HG03108 (cell line): Measurements from ENCODE around the gene LOXL1.
"Not testable (repeated sequence)": the region's sequence is repeated elsewhere in the genome, so short reads cannot be mapped to it uniquely, and the experiment has no call there.

Experiments
- ATAC-seq: cut with Tn5 transposase; IDR thresholded peaks from one replicate; pipeline ENCODE4 v1.9.1; 2021; ENCODE audit warnings: moderate library complexity; ENCODE audit not compliant: unreplicated experiment

Gene LOXL1

DNA sequence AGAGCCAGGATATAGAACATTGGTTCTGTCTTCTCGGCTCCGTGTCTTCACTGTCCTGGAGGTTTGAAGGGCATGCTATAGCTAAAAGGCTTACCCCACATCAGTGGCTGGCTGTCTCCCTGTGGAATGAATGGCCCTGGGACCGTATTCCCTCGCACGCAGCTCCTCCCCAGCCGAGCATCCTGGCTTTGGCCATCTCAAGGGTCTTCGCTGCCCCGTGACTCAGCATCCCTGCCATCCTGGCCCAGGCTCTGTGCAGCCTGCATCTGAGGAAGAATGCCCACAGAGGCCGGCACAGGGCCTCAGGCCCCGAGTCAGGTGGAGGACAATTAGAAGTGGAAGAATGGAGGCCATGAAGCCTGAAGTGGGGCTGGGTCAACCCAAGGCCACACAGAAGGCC is 11.0 kb downstream of the LOXL1 start:
- no peak for ATAC-seq

- no peak for ATAC-seq
Measured at GRCh38 chr15:73937726-73938125, 11.5 kb downstream of the LOXL1 start.

GRCh38 chr15:73938516-73938915 is 12.3 kb downstream of the LOXL1 start:
- not testable (repeated sequence) for ATAC-seq

DNA sequence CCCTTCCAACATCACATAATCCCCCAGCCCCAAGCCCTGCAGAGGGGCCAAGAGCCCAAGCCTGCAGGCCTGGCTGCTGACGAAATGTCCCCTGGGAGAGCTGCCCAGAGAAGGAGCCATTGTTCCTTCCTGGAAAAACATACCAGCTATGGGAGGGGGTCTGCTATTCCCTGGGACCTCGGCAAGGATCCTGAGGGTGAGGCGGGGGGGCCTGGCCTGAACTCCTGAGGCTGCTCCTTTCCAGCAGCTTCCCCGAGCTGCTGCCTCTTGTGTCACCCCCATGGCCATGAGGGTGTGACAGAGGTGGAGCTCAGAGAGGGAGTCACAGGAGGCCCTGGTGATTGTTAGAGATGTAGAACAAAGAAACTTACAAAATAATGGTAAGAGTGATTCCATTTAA is 12.9 kb downstream of the LOXL1 start:
- ATAC-seq = no peak

GRCh38 chr15:73940061-73940981 is 14.1 kb downstream of the LOXL1 start:
- ATAC-seq = no peak

DNA sequence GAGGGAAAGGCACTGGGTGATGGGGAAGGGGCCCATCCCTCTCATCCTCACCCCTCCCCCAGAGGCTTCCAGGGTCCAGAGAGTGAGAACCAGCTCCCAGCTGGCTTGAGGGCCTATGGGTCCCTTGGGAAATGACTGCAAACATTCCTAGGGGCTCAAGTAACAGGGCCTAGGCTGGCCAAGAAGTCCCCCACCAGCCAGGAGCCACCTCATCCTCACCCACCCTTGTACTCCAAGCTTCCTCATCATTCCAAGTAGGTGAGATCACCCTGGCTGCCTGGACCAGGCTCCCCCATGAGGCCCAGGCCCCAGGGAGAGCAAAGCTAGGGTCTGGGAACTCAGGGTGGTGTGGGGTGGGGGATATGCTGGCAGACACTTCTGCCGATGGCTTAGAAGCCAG is 14.8 kb downstream of the LOXL1 start:
- no peak for ATAC-seq

DNA sequence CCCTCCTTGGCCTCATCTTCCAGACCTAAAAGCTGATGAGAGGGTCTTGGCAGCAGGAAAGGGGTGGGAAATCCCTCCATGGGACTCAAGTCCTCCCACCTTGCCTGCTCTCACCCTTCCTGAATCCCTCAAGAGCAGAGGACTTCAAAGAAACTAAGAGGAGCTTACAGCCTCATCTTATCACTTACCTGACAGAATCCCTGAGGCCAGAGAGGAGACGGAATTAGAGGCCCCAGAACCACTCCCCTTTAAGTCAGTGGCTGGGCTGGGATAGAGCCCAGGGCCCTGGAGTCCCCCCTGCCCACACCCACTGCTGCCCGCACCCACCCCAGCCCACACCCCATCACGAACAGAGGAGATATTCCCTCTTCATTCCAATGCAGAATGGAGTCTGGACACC is 15.2 kb downstream of the LOXL1 start:
- no peak for ATAC-seq

- no peak for ATAC-seq
Measured at GRCh38 chr15:73941871-73942635, 15.8 kb downstream of the LOXL1 start.

DNA sequence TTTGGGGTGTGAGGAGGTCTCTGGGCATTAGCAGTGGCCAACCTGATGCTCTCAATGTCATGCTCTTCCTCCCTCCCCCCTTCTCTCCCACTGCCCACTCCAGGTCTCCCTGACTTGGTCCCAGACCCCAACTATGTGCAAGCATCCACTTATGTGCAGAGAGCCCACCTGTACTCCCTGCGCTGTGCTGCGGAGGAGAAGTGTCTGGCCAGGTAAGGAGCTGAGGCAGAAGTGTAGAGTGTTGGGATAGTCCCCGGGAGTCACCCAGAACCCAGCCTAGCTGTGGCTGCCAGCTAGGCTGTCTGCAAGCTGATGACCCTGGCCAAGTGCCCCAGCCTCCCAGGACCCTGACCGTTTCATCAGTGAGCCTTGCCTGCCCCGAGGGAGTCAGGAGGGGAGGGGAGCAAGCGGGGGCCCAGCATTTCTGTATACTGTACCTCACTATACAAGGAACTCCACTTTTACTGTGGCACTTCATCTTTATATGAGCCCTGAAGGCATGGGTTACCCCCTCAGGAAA is 16.5 kb downstream of the LOXL1 start:
- ATAC-seq = no peak

GRCh38 chr15:73944161-73945129 is 18.2 kb downstream of the LOXL1 start:
- no peak for ATAC-seq

DNA sequence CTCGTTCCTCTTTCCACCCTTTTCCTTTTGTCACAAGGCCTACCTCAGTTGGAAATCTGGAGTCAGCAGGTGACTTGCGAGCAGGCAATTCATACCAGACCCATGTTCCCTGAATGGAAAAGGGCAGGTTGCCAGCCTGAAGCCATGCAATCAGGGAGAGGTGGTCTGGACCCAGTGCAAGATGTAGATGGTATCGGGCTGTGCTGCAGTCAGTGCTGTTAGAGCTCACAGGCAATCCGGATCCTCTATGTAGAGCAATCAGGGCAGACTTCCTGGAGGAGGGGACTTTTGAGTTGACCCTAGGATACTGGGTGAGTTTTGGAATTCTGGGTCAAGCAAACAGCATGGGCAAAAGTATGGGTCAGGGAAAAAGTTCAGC is 18.9 kb downstream of the LOXL1 start:
- ATAC-seq = no peak

DNA sequence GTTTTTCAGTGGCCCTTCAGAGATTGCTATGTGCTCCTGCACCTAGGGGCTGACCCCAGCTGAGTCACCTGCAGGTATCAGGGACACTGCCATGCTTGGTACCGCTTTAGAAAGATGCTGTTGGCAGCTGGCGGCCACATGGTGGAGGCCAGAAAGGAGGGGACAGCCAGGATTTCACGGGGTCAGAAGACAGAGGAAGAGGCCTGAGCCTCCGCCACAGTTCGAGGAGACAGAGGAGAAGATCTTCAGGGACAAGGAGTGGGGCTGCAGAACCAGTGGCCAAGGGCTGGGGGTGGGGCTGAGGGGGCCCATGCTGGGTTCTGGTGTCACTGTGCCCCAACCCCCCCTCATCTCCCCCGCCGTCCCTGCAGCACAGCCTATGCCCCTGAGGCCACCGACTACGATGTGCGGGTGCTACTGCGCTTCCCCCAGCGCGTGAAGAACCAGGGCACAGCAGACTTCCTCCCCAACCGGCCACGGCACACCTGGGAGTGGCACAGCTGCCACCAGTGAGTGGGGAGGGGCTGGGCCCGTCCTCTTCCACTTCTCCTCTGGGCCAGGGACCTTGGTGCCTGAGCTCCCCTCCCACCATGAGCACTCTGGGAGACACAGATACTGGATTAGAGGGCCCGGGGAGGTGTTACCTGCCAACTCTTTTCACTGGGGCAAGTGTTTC is 19.9 kb downstream of the LOXL1 start:
- no peak for ATAC-seq

DNA sequence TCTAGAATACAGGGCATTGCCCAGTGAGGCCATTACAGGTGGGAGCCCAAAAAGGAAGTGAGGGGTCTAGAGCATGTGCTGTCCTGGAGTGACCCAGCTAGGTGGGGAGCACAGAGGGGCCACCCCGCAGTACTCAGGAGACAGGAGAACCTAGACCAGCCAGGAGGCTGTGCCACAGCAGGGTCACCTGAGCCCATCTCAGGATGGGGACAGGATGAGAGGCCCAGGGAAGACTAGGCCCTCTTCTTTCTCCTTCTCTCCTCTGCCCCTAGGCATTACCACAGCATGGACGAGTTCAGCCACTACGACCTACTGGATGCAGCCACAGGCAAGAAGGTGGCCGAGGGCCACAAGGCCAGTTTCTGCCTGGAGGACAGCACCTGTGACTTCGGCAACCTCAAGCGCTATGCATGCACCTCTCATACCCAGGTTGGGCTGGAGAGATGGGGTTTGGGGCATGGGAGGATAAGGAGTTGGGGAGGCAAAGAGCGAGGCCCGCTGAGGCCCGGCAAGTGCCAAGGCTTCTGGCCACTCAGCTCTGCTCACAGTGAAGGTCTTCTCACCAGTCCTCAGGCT is 20.6 kb downstream of the LOXL1 start:
- ATAC-seq = no peak

DNA sequence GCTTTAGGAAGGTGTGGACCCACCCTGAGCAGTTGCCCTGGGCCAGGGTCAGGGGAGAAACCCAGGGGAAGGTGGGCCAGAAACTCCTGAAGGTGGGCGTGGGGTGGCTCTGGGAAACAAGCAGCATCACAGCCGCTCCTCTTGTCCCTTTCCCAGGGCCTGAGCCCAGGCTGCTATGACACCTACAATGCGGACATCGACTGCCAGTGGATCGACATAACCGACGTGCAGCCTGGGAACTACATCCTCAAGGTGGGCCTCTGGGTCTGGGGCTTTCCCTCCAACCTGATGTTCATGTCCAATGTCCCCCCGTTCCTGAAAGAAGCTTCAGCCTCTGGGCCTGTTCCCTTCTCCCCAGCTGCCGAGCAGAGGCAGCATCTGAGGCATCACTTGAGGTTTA is 21.4 kb downstream of the LOXL1 start:
- no peak for ATAC-seq

GRCh38 chr15:73948396-73948795 is 22.1 kb downstream of the LOXL1 start:
- ATAC-seq = no peak

GRCh38 chr15:73948982-73949381 is 22.7 kb downstream of the LOXL1 start:
- ATAC-seq = no peak

DNA sequence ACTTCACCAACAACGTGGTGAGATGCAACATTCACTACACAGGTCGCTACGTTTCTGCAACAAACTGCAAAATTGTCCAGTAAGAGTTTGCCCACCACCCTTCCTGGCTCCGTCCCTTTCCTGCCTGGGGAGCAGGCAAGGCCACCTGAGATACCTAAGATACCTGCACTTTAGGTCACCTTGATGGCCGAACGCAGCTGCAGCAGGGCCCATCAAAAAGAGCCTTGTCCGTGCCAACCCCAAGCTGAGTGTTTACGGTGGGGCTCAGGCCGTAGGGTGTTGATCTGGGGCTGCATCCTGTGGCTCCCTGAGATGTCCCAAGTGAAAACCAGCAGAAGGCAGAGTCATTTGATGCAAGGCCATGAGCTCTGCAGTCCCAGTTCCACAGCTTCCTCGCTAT is 23.2 kb downstream of the LOXL1 start:
- ATAC-seq = no peak

DNA sequence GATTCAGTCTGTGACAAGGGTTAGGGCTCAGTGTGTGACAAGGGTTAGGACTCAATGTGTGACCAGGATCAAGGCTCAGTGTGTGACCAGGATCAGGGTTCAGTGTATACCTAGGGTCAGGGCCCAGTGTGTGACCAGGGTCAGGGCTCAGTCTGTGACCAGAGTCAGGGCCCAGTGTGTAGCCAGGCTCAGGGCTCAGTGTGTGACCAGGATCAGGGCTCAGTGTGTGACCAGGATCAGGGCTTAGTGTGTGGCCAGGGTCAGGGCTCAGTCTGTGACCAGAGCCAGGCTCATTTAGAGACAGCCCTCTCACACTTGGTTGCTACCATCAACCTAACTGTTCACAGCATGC is 24.2 kb downstream of the LOXL1 start:
- no peak for ATAC-seq

- ATAC-seq = no peak
Measured at GRCh38 chr15:73950831-73951561, 24.7 kb downstream of the LOXL1 start.
